HG03060 (cell line): ENCODE measurements around the gene PEAK1.
A peak's percentile ranks its signal among the peaks of the same experiment; 100 is the strongest.
"Not testable (repeated sequence)": the region's sequence is repeated elsewhere in the genome, so short reads cannot be mapped to it uniquely, and the experiment has no call there.

Experiments used
- ATAC-seq: cut with Tn5 transposase; IDR thresholded peaks from one replicate; pipeline ENCODE4 v1.9.1; 2021; ENCODE audit warnings: low read depth, moderate number of reproducible peaks; ENCODE audit not compliant: unreplicated experiment

PEAK1 gene

DNA sequence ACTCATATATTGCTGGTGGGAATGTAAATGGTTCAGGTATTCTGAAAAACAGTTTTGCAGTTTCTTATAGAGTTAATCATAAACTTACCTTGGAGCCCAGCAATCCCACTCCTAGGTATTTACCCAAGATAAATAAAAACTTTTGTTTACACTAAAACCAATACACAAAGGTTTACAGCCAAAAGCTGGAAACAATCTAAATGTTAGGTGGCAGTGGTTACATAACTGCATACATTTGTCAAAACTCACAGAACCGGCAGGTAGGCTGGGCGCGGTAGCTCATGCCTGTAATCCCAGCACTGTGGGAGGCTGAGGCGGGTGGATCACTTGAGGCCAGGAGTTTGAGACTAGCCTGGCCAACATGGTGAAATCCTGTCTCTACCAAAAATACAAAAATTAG, 235.6 kb downstream of the PEAK1 start:
- ATAC-seq, result not testable (repeated sequence)

DNA sequence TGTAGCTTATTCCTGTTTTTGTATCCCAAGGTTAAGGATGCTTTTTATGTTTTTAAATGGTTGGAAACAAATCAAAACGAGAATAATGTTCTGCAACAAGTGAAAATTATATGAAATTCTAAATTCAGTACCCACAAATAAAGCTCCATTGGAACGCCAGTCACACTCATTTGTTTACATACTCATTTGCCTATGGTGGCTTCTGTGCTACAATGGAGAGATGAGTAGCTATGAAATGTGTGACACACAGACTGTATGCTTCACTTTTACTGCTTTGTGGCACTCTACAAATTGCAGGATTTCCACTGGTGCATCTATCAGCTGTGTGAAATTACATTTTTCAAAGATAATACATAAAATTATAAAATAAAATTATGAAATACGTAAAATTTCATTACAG, 236.8 kb downstream of the PEAK1 start:
- no peak for ATAC-seq

DNA sequence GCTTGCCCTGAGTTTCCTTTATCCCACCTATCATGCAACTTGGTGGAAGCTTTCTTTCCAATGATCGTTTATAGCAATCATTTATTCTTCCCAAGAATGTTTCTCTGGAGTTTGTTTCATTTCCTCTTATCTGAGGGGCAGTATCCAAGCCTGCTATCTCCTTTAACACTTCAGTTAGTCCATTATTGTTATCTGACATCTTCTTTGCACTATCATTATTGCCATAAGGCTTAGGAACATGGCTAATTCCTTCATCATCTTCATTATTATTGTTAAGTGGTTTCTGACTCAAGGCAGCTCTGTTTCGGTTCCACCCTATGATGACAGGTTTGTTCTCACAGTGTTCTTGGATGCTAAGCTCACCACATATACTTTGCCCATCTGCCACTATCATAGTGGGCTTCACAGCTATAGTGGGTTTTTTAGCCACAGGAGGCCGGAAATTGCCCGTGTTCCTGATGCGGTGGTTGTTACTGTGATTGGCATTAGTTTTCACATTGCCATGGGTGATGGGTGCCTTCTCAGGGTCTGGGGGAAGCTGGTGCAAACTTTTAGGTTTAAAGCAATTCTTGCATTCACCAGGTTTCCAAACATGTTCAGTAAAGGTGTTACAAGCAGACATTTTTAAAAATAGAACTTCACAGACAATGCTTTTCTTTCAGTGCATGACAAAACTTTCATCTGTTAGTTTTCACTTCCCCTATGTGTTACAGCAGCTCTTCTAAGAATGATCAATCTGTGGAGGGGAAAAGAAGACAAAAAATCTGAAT, 238.4 kb downstream of the PEAK1 start:
- peak; percentile 45 for ATAC-seq

DNA sequence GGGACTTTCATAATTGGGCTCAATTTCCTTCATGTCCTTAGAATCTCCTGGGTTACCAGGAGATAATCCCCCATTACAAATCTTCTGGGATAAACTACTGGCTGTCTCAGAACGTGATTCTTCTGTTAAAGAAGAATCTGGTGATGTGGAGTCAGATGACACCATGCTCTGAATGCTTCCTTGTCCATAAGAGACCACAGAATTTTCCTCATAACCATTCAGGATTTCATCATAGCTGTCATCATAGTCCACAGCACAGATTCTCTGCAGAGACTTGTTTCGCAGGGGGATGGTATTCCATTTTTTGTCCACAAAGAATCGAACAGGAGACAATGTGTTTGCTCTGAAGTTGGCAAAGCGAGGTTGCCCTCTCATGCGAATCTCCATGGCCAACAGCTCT, 239.1 kb downstream of the PEAK1 start:
- no peak for ATAC-seq

DNA sequence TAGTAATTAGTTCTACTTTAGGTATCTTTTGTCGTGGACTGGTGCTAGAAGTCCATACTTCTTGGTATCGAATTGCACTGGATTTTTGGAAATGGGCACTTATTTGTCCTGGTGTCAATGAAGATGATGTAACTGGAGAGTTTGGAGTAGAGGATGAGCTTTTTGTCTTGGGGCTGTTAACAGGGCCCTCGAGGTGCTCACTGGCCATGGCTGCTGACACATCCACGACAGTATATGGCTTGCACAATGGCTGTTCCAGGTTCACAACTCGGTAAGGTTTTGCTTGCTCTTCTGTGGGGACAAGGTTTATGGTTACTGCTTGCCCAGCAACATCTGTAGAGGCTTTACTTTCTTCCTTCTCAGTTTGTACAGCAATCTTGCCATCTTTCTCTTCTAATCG, 239.6 kb downstream of the PEAK1 start:
- no peak for ATAC-seq

DNA sequence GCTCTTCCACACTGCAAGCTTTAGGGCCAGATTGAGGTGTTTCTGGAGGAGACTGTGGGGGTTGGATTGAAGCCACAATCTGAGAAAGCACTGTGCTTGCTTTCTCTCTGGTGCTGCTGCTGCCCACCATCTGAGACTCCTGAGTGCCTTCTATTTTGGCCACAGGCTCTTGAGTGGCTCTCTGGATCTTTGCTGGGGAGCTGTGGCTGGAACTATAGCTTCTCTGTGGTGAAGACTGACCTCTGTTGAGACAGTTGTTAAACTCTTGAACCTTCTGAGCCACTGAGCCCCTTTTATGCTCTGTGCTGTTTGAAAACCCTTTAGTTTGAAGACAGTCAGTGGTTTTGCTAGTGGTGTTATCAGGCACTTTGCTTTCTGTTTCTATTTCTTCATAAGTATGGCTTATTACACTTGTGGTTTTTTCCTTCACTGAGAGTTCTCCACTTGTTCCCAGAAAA, 240.3 kb downstream of the PEAK1 start:
- ATAC-seq, result no peak

DNA sequence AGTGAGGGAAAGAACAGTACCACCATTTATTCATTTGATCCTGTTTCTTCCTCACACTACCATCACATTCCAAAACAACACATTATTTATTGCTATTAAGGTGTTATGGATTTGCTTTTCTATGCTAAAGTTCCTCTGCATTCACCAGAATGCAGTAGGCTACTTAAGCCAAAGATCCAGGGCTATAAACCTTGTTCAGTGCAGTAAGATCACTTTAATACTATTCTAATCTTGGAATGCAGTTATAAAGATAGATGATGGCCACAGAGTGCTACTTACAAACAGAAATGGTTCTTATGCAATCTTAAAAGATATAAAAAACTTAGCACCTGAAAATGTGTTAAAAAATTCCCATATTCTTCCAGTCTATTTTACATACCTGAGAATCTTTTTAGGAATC, 241.5 kb downstream of the PEAK1 start:
- ATAC-seq, result no peak

DNA sequence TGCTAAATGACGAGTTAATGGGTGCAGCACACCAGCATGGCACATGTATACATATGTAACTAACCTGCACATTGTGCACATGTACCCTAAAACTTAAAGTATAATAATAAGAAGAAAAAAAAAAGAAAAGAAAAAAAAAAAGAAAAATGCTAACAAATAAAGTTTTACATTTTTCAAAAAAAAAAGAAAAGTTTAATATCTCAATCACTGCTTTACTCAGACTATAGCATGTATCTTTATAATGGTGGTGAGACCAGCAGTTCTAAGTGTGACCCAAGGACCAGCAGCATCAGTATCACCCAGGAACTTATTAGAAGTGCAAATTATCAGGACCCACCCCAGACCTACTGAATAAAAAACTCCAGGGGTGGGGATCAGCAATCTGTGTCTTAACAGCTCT, 243.8 kb downstream of the PEAK1 start:
- not testable (repeated sequence) for ATAC-seq

DNA sequence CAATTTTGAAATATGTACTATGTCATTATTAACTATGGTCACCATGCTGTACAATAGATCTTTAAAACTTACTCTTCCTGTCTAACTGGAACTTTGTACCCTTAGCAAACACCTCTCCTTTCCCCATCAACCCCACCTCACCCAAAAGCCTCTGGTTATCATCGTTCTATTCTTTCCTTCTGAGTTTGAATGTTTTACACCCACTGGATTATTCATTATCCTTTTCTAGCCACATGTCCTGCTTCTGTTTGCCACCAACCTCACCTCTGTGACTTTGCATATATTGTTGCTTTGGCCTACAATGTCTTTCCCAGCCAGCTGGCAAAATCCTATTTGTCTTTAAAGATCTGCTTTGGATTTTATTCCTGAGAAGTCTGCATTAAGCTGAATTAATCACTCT, 246.4 kb downstream of the PEAK1 start:
- ATAC-seq, result no peak

DNA sequence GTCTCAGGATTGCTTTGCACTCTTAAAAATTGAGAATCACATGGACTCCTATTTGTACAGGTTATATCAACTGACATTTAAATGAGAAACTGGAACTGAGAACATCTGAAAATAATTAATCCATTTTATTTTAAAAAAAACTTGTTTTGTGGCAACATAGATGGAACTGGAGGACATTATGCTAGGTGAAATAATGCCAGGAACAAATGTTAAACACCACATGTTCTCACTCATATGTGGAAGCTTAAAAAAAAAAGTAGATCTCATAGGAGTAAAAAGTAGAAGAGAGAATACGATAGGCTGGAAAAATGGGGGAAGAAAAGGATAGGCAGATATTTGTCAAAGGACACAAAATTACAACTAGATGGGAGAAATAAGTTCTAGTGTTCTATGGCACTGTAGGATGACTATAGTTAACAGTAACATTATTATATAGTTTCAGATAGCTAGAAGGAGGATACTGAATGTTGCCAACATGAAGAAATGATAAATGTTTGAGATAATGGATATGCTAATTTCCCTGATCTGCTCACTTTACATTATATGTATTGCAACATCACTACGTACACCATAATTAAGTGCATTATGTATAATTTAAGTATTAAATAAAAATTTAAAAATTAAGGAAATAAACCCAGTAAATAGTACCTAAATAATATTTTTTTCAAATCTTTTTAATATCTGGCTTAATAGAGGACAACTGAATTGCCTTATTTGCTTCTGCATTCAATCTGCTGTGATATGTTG, 248.5 kb downstream of the PEAK1 start:
- ATAC-seq, result no peak

DNA sequence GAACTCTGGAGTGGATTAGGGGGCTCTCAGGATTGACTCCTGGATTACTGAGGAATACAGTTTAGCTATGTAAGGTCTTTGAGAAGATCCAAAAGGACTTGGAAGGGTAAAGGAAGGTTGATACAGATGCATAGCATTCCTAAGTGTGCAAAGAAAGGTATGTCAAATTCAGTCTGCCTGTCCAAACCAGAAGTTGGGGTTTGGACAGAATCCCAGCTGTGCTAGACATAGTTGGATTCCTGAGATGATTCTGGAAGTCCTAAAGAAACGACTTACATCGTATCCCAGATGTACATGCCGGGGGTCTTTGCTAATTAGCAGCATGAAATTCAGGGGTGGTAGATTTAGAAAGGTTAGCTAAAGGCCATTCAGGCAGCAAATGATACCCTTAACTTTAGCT, 251.3 kb downstream of the PEAK1 start:
- ATAC-seq, result no peak

DNA sequence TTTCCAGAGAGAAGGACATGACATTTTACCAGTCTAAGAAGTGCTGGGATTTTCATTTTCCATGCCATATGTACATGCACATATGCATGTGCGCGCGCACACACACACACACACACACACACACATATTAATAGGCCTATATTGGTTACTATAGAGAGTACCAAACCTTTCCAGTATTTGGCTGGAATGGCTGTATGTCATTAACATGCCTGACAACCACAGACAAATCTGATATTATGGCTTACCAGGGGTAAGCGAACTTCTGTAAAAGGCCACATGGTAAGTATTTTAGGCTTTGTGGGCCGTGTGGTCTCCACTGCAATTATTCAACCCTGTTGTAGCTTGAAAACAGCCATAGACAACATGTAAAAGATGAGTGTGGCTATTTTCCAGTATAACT, 251.8 kb downstream of the PEAK1 start:
- ATAC-seq, result no peak

DNA sequence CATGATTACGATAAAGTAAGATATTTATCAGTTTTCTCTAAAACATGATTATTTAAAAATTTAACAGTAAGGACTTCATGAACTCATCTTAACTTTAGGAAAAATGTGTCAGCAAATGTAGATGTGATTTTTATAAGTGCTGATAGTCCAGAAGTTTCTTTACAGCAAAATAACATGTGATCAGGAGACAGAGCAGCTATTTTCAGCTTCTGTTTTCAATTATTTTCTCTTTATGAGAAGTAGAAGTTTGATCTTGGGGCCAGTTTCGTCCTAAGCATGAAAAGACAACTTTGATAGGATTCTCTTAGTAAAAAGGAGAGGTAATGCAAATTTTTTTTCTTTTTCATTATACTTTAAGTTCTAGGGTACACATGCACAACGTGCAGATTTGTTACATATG, 252.5 kb downstream of the PEAK1 start:
- ATAC-seq, result no peak

DNA sequence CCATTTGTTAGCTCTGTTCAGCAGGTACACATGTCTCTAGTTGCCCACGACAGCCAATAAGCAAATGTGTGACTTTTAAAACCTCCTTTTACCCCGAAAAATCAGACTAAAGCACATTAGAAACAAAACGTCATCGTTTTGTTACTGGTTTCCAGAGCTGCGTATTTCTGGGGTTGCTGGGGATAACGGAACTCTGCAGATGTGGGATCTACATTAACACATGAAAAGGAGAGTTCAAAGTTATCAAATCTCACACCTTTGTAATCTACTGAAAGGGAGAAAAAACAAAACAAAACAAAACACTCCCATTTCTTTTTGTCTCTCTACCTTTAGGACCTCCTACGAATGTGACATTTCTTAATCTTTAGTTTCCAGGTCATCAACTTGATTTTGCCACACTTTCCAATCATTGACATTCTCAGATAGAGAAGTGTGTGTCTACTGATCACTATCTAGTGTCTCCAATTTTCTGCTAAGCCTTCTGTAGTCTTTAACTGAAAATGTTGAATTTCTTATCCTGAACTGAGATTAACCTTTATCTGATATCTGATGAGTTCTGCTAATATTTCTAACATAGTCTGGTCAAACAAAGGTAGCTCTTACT, 256.0 kb downstream of the PEAK1 start:
- ATAC-seq, result no peak

DNA sequence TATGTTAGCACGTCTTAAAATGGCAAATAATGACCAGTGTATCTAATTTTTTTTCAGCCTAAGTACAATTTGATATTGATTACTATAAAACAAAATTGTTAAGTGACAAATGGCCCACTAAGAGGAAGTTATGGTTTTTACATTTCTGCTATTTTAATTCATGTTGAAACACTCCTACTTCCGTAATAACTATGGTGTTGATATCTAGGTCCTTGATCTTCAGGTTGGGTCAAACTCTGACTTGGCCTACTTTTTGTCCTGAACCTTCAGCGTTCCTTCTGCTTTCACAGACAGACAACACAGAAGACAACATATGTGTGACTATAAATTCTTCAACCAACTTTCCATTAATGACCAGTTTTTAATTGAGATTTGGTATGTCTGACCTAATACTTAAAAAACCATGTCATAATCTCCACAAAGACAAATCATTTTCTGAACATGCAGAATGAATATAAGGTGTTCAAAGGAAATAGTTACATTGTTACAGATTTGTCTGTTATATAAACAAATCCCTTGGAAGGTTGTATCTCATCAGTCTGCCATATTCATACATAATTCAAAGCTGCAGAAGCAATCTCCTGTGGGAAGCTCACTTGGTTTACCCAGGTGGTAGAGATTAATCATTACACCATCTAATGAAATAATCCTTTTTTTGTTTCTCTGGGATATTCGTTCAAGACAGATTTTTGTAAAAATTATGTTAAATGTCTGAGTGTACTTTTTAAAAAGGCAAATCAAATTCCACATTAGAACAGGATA, 256.9 kb downstream of the PEAK1 start:
- ATAC-seq, result no peak

DNA sequence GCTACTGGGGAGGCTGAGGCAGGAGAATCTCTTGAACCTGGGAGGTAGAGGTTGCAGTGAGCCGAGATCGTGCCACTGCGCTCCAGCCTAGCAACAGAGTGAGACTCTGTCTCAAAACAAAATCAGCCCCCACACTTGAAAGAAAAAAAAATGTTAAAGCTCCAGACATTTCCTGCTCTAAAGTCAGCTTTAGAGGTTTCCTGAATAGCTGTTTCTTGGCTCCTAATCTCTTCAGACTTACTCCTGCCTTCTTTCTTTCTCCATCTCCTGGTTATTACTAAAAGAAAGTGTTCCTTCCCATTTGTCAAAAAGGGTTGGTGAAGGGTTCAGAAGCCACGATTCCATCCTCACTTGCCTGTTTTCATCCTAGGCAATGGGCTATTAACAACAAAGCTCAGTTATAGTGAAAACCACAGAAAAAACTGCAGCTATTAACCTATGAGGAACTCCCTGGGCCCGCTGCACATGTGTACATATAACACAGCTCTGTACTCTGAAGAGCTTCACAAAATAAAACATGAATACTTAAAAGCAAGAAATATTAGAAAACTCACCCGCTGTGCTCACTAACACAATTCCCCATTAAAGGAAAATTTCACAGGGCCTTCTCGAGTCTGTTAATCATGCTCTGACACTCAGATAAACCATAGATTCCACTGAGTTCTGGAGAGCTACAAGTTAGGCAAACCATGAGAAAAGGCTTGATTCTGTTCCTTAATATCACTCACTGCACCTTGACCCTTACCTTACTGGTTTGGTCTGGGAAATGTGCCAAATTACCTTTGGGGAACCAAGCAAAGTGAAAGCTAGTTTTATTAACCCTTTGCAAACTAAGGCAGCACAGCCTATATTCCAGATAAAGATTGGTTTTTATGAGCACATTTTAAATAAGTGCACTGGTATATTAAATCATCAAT, 259.1 kb downstream of the PEAK1 start:
- ATAC-seq, result no peak

DNA sequence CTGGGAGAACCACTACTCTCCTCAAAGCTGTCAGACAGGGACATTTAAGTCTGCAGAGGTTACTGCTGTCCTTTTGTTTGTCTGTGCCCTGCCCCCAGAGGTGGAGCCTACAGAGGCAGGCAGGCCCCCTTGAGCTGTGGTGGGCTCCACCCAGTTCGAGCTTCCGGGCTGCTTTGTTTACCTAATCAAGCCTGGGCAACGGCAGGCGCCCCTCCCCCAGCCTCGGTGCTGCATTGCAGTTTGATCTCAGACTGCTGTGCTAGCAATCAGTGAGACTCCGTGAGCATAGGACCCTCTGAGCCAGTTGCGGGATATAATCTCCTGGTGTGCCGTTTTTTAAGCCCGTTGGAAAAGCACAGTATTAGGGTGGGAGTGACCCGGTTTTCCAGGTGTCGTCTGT, 263.9 kb downstream of the PEAK1 start:
- ATAC-seq, result not testable (repeated sequence)

DNA sequence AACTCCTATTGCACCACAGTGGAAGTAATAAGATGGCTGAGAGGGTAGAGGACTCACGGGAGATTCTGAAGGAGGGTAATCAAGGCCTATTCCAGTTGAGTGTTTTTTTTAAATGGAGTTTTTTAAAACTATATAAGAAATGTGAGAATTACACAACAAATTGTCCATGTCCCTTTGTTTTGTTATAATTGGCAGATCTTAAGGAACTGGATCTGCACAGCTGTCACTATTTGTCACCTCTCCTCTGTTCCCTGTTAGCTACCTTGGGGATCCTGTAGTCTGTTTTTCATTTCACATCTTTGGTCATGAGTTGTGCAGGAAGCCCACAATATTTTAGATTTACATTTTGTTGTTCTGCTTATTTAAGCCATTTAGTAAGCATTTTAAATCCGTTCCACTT, 271.7 kb downstream of the PEAK1 start:
- ATAC-seq, result no peak

DNA sequence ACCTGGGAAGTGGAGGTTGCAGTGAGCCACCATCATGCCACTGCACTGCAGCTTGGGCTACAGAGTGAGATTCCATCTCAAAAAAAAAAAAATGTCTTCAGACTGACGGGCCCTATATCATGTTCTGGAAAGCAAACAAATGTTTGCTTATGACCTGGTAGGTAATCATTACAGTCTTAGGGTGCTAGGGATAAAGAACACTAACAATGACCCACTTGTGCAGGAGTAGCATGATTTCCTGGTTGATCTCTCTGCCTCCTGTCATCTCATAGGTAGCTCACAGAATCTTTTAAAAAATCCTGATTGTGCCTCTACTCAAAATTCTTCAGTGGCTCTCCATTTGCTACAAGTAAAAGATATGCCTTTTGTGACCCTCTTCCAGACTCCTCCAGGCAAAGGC, 274.5 kb downstream of the PEAK1 start:
- no peak for ATAC-seq

DNA sequence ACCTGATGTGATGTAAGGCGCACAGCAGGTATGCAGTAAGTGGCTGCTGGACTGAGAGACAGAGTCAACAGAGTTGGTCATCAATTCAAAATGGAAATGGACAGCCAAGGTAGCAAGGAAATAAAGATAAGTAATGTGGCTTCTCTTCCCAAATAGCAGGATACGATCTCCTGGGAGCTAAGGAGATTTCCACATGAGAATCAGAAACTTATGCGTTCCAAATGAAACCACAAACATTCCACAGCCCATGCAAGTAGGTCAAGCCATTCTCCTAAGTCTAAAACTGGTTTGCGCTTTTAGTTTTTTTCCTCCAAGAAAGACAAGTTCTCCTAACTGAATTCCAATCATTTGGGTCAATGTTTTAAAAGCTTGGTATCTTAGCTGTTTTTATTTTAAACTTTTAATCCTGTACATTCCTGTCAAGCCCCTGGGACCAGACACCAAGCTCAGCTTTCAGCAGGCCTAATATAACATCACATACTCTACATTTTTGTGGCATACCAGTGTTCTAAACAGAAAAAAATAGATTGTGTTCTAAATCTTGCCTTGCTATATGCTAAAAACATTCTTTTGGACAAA, 275.3 kb downstream of the PEAK1 start:
- no peak for ATAC-seq
